Stimulated activated CD4-positive, alpha-beta T cell treated with anti-CD3 and anti-CD28 coated beads, Interleukin-4, amount 100 ng/mL, for 1 hour (primary cell): Measurements from ENCODE around the gene GUCY2C.

Source experiments
- DNase-seq: peaks from one replicate; pipeline ENCODE4 v3.0.0-alpha.2; 2020

GUCY2C gene

DNA sequence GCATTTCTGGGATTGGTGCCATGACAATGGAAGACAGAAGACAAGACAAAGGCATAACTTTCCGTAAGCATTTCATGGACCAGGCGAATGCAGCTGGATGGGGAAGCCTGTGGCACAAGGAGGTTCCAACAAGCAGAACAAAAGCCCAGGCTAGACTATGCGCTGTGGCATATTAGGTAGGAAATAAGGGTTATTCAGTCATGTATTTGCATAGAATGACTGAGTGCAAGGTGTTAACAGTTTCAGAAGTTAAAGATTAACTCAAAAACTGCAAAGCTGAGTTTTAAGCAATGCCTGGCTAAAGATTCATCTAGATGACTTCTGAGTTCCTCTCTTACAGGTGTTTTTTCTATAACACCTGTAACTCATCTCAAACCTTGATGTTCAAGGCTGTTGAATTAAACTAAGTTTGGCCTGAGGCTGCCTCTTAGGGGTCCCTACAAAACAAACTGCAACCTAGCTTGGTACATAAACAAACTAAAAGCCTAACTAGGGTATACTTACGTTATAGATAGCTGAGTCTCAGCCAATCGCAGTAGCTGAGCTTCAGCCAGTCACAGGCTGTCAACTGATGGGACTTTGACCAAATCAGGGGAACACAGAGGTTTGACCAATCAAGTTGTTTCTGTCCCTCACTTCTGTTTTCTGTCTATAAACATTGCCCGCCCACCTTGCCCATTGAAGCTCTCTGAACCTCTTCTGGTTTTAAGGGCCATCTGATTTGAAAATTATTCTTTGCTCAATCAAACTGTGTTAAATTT lies 76.5 kb downstream of the GUCY2C start:
- no peak for DNase-seq

DNA sequence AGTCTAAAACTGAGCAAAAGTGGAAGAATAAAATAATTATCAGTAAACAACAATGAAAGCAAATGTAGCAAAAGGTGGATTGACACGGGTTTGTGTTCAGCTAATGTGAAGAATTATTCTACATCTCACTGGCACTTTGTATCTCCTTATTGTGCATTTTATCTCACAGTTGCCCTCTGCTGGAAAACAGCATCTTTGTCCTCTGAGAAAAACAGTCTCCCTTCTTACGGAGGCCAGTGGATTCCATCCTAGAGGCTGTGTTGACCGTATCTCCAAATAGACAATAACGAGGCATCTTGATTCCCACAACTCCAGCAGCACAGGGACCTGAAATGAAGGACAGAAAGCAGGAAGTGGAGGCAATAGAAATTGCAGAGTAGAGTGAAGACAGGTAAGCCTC lies 77.4 kb downstream of the GUCY2C start:
- DNase-seq: no peak

GRCh38 chr12:14614704-14615121 lies 81.7 kb downstream of the GUCY2C start:
- DNase-seq: no peak

DNA sequence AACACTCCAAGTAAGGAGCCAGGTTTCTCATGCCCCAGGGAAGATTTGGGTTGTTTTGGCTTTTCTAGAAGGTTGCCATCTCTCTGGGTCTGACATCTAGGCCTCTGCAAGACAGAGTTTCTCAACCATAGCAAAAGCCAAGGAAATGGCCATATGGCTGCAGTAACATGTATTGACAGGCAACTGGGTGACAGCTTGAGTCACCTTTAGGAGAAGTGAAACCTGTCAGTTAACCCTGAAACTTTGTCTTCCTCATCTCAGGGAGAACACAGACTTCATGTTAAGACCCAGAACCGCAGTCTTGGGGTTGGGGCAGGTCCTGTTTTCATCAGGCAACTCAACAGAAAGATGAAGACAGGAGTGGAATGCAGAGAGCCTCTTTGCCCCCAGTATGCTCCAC lies 82.7 kb downstream of the GUCY2C start:
- no peak for DNase-seq

DNA sequence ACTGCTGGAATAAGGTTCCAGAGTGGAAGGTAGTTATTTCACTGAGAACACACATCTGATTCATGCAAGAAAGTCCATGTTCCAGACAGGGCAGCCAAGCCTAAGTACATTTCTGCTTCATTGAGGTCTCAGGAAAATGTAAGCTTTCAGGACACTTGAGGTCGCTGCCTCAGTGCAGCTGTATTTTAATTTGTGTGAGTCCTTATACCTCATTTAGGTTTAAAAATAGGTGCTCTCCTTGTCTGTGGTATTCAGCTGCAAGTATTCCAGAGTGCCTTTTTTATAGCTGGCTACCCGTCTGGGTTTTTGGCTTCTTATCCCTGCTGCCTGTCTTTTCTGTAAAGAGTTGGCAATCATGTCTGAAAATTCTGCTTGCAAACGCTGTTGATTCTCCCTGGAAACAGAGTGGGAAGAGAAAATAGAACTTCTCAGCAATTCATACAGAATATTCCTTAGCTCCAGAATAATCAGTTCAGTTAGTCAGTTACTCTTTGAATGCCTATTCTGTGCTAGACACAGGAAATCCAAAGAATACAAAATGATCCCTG lies 83.4 kb downstream of the GUCY2C start:
- DNase-seq: no peak

DNA sequence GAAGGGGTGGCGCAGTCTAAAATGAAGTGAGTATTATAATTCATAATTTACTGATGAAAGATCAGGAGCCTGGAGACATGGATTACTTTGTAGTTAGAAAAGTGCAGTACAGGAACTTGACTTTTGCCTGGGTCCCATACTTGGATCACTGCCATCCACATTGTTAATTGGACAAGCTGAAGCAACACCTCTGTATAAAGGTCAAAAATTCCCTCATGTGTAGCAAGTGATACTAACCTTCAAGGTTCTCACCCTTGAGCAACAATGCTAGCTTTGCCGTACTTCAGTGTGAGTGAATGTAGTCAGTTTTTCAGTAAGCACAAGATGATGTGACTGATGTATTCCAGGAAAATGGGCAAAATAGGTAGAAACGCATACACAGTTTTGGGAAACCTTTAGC lies 84.1 kb downstream of the GUCY2C start:
- no peak for DNase-seq

DNA sequence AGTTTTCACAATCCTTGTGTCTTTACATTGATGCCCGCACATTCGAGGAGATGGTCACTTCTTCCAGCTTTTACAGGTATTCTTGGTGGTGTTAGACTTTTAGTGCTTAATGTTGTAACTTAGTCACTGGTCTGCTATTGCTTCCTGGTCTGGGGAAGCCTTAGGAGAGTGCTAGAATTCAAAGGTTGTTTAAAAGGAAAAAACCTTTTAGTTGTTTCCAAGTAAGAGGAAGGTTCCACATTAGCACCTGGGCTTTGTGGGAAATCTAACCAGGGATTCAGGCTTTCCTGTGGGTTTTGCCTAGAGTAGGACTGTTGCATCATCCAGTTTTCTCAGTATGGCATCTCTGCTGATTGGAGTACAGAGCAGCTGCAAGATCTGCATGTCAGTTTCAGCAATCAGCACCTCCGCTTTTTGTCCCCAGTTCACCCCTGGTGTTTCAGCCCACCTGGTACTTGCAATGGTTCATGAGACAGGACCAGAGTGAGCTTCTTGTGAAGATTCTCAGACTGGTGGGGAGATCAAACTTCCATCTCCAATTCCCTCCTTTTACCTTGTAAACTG lies 84.7 kb downstream of the GUCY2C start:
- DNase-seq: no peak

DNA sequence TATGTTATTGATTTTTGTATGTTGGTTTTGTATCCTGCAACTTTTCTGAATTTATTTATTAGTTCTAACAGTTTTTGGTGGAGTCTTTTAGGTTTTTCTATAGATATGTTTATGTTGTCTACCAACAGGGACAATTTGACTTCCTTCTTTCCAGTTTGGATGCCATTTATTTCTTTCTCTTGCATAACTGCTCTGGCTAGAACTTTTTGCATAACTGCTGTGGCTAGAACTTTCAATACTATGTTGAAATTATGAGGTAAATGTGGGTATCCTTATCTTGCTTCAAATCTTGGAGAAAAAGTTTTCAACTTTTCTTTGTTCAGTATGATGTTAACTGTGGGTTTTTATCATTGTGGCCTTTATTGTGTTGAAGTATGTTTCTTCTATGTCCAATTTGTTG lies 88.8 kb downstream of the GUCY2C start:
- DNase-seq: no peak

DNA sequence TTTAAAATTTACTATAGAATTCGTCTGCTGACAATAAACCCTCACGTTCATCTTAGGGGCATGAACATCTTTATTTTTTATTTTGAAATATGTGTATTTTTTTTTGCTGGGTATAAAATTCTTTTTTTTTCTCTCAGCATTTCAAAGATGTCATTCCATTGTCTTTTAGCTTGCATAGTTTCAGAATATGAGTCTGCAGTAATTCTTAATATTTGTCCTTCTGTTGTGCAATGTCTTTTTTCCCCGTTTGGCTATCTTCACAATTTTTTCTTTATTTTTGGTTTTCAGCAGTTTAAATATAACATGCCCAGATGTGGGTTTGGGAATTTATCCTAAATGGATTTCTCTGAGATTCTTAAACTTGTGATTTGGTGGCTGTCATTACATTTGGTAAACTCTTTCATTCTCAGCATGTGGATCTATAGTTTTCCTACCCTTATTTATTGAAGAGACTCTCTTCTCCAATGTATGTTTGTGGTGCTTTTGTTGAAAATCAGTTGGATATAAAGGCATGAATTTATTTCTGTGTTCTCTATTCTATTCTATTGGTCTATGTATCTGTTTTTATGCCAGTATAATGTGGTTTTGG lies 90.9 kb downstream of the GUCY2C start:
- no peak for DNase-seq

- no peak for DNase-seq
Measured at GRCh38 chr12:14601692-14602478, 94.5 kb downstream of the GUCY2C start.

GRCh38 chr12:14597480-14597879 lies 98.9 kb downstream of the GUCY2C start:
- DNase-seq: no peak

- no peak for DNase-seq
Measured at GRCh38 chr12:14591719-14592118, 104.7 kb downstream of the GUCY2C start.

GRCh38 chr12:14589169-14590004 lies 107.0 kb downstream of the GUCY2C start:
- no peak for DNase-seq

- DNase-seq: no peak
Measured at GRCh38 chr12:14588571-14588970, 107.8 kb downstream of the GUCY2C start.

- DNase-seq: no peak
Measured at GRCh38 chr12:14578646-14579045, 117.8 kb downstream of the GUCY2C start.

DNA sequence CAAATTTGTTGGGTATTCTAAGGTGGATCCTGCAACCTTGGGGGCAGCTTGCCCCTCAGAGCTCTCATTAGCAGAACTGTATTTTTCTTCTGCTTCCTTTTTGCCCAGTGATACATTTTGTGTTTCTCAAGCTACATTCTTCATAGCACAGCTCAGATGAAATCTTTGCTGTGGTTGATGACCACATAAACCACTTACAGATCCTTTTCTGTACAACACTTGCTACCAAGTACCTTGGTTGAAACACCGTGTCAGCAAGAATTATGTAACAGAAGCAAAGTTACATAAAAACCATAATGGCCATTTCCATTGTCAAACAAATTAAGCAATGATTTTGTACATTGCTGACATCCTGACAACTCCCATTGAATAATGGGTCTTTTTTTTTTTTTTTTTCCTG lies 119.1 kb downstream of the GUCY2C start:
- DNase-seq: no peak

GRCh38 chr12:14576896-14577295 lies 119.5 kb downstream of the GUCY2C start:
- DNase-seq: no peak

DNA sequence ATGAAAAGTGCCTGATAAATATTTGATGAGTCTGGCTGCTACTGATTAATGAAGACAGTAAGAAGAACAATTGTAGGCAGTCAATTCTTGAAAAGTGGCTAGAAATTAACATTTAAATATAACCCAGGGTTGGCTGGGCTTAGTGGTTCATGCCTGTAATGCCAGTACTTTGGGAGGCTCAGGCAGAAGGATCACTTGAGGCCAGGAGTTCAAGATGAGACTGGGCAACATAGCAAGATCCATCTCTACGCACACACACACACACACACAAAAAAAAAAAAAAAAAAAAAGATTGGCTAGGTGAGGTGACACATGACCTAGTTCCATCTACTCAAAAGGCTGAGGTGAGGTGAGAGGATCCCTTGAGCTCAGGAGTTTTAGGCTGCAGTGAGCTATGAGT lies 120.8 kb downstream of the GUCY2C start:
- no peak for DNase-seq

- no peak for DNase-seq
Measured at GRCh38 chr12:14573118-14573517, 123.3 kb downstream of the GUCY2C start.

GRCh38 chr12:14572401-14572800 lies 124.0 kb downstream of the GUCY2C start:
- DNase-seq: no peak

GRCh38 chr12:14571779-14572178 lies 124.6 kb downstream of the GUCY2C start:
- DNase-seq: no peak

- DNase-seq: no peak
Measured at GRCh38 chr12:14570231-14570630, 126.2 kb downstream of the GUCY2C start.
